Sigmoid colon (tissue), 4 donors: ENCODE measurements around the gene SGPL1.

ENCODE experiments used
- EP300 ChIP-seq, 4 donors: sonication (generic); formaldehyde crosslinking; IDR thresholded peaks; one replicate each; pipeline ENCODE4 v1.6.1; 2017; ENCODE audit warnings: antibody characterized with exemption in 4 of 4
- POLR2AphosphoS5 ChIP-seq, 4 donors: sonication (generic); formaldehyde crosslinking; IDR thresholded peaks; one replicate each; pipeline ENCODE4 v1.6.1; 2017; ENCODE audit warnings: antibody characterized with exemption in 4 of 4
- TF ChIP-seq, protein P1 (sequence below), 4 experiments: fragments of 450-650 bp in 3 of 4; fragments of 200-600 bp in 1 of 4; IDR thresholded peaks; one replicate each; pipeline ENCODE4 v1.5.1; 2016 to 2019; ENCODE audit warnings: antibody characterized with exemption in 4 of 4, mild to moderate bottlenecking in 3 of 4, moderate library complexity in 2 of 4

DNA sequence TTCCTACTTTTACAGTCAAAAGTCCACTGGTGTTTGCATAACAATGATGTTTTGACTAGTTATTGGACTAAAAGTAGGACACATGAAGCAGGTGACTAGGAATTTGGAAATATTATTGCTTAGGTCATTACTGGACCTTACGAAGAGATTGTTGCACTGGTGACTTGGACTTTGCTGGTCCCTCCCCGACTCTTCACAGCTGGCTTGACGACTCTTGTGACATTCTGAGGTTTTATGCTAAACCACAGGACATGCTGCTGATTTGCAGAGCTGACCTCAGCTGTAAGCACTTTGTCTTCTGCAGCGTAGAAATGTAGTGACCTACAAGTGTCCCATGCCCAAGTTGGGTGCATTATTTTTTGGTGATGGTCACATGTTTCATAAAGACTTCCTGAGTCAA lies 50.7 kb downstream of the SGPL1 start:
- TF ChIP-seq POLR2AphosphoS5 (IDR thresholded peaks at IDR 0.05) (no peak), EP300 (IDR thresholded peaks at IDR 0.05) (peak in 2 of 4 donors; percentile 55)
- TF ChIP-seq, protein P1, sequence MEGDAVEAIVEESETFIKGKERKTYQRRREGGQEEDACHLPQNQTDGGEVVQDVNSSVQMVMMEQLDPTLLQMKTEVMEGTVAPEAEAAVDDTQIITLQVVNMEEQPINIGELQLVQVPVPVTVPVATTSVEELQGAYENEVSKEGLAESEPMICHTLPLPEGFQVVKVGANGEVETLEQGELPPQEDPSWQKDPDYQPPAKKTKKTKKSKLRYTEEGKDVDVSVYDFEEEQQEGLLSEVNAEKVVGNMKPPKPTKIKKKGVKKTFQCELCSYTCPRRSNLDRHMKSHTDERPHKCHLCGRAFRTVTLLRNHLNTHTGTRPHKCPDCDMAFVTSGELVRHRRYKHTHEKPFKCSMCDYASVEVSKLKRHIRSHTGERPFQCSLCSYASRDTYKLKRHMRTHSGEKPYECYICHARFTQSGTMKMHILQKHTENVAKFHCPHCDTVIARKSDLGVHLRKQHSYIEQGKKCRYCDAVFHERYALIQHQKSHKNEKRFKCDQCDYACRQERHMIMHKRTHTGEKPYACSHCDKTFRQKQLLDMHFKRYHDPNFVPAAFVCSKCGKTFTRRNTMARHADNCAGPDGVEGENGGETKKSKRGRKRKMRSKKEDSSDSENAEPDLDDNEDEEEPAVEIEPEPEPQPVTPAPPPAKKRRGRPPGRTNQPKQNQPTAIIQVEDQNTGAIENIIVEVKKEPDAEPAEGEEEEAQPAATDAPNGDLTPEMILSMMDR (IDR thresholded peaks at IDR 0.05), result no peak
